GM12873 (cell line): ENCODE results near the gene AKIRIN2.

Source experiments
- CTCF ChIP-seq: IDR thresholded peaks from 2 replicates; pipeline ENCODE4 v1.5.1; 2012; ENCODE audit warnings: low read depth, mild to moderate bottlenecking, moderate library complexity, low read length, control low read depth; ENCODE audit not compliant: insufficient read depth; ENCODE audit errors: missing control alignments

The AKIRIN2 gene

GRCh38 chr6:87671555-87672029 is 30.4 kb downstream of the AKIRIN2 start:
- TF ChIP-seq CTCF = no peak

GRCh38 chr6:87670707-87671106 is 31.3 kb downstream of the AKIRIN2 start:
- no peak for TF ChIP-seq CTCF

GRCh38 chr6:87669051-87669450 is 33.0 kb downstream of the AKIRIN2 start:
- TF ChIP-seq CTCF = no peak

GRCh38 chr6:87668013-87668412 is 34.0 kb downstream of the AKIRIN2 start:
- no peak for TF ChIP-seq CTCF

- TF ChIP-seq CTCF = no peak
Observed at GRCh38 chr6:87667032-87667431, 35.0 kb downstream of the AKIRIN2 start.

- no peak for TF ChIP-seq CTCF
Observed at GRCh38 chr6:87664921-87665485, 37.0 kb downstream of the AKIRIN2 start.

GRCh38 chr6:87663434-87663833 is 38.6 kb downstream of the AKIRIN2 start:
- TF ChIP-seq CTCF = no peak

GRCh38 chr6:87661503-87661902 is 40.5 kb downstream of the AKIRIN2 start:
- TF ChIP-seq CTCF = no peak
